H1 (cell line): ENCODE measurements around the gene TRIM46.

Source experiments
- ATF3 ChIP-seq: IDR thresholded peaks from 2 replicates; pipeline ENCODE4 v1.6.1; 2011; ENCODE audit warnings: low read depth, mild to moderate bottlenecking, low read length; ENCODE audit not compliant: insufficient read depth
- CHD1 ChIP-seq: IDR thresholded peaks from 2 replicates; pipeline ENCODE4 v1.6.1; 2012; ENCODE audit warnings: low read depth, low read length, improper control_type of control experiment
- CHD2 ChIP-seq: IDR thresholded peaks from 2 replicates; pipeline ENCODE4 v1.6.1; 2012; ENCODE audit warnings: low read length, improper control_type of control experiment
- EZH2 ChIP-seq: fragments of 200-600 bp; sonication (generic); IDR thresholded peaks from 2 replicates; pipeline ENCODE4 v1.7.1; 2012; ENCODE audit warnings: low read depth, mild to moderate bottlenecking, moderate library complexity, low read length, inconsistent platforms; ENCODE audit not compliant: severe bottlenecking
- GABPA ChIP-seq: IDR thresholded peaks from 2 replicates; pipeline ENCODE4 v1.6.1; 2011; ENCODE audit warnings: mild to moderate bottlenecking, low read length, moderate library complexity, borderline replicate concordance; ENCODE audit not compliant: insufficient read depth
- HDAC6 ChIP-seq: IDR thresholded peaks from one replicate; pipeline ENCODE4 v1.7.1; 2012; ENCODE audit warnings: low read depth, mild to moderate bottlenecking, inconsistent platforms, low read length, moderate library complexity
- KDM5A ChIP-seq: fragments of 200-600 bp; IDR thresholded peaks from 2 replicates; pipeline ENCODE4 v1.7.1; 2012; ENCODE audit warnings: mild to moderate bottlenecking, low read length, inconsistent platforms, mixed read lengths
- POLR2A ChIP-seq, 2 experiments: IDR thresholded peaks; 1 replicate in 1 of 2; 2 replicates in 1 of 2; pipeline ENCODE4 v1.6.1; 2011; ENCODE audit warnings: low read depth in 2 of 2, low read length in 2 of 2, mild to moderate bottlenecking in 2 of 2; ENCODE audit errors: control extremely low read depth in 1 of 2
- RAD21 ChIP-seq, 2 experiments: IDR thresholded peaks in 1 of 2; conservative IDR thresholded peaks in 1 of 2; 2 replicates each; pipeline ENCODE4 v1.6.1; 2011; ENCODE audit warnings: low read depth in 2 of 2, low read length in 2 of 2, improper control_type of control experiment in 1 of 2, inconsistent platforms in 1 of 2, mild to moderate bottlenecking in 1 of 2, moderate library complexity in 1 of 2
- RXRA ChIP-seq: IDR thresholded peaks from 2 replicates; pipeline ENCODE4 v1.6.1; 2011; ENCODE audit warnings: low read depth, mild to moderate bottlenecking, low read length, moderate library complexity; ENCODE audit not compliant: insufficient read depth
- SP1 ChIP-seq: IDR thresholded peaks from 2 replicates; pipeline ENCODE4 v1.6.1; 2011; ENCODE audit warnings: low read depth, low read length
- YY1 ChIP-seq: IDR thresholded peaks from 2 replicates; pipeline ENCODE4 v1.6.1; 2011; ENCODE audit warnings: low read depth, mild to moderate bottlenecking, low read length
- ZNF274 ChIP-seq: IDR thresholded peaks from 2 replicates; pipeline ENCODE4 v1.7.0; 2012; ENCODE audit warnings: low read length, borderline replicate concordance; ENCODE audit errors: extremely low read depth
- TF ChIP-seq, protein P1 (sequence below), 3 experiments: IDR thresholded peaks; 1 replicate in 2 of 3; 2 replicates in 1 of 3; pipeline versions ENCODE4 v1.5.1 to v1.6.1; 2011; ENCODE audit warnings: low read length in 3 of 3, mild to moderate bottlenecking in 3 of 3, inconsistent platforms in 2 of 3, low read depth in 1 of 3, moderate library complexity in 1 of 3; ENCODE audit not compliant: insufficient read depth in 1 of 3; ENCODE audit errors: control extremely low read depth in 1 of 3

- TF ChIP-seq YY1 = peak; percentile 37; the same call in 1 of the 2 replicates
- TF ChIP-seq, protein P1, sequence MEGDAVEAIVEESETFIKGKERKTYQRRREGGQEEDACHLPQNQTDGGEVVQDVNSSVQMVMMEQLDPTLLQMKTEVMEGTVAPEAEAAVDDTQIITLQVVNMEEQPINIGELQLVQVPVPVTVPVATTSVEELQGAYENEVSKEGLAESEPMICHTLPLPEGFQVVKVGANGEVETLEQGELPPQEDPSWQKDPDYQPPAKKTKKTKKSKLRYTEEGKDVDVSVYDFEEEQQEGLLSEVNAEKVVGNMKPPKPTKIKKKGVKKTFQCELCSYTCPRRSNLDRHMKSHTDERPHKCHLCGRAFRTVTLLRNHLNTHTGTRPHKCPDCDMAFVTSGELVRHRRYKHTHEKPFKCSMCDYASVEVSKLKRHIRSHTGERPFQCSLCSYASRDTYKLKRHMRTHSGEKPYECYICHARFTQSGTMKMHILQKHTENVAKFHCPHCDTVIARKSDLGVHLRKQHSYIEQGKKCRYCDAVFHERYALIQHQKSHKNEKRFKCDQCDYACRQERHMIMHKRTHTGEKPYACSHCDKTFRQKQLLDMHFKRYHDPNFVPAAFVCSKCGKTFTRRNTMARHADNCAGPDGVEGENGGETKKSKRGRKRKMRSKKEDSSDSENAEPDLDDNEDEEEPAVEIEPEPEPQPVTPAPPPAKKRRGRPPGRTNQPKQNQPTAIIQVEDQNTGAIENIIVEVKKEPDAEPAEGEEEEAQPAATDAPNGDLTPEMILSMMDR (IDR thresholded peaks at IDR 0.05; ENCODE audit: control extremely low read depth in 1 of 3, insufficient read depth in 1 of 3, low read depth in 1 of 3, low read length in 3 of 3) = peak in 2 of 3 experiments; percentile 83 to 96; a peak in 3 of 4 replicates
- TF ChIP-seq KDM5A = no peak
- peak; percentile 55 to 61 for TF ChIP-seq RAD21 (IDR thresholded peaks at IDR 0.05 in 1 of 2, conservative IDR thresholded peaks at IDR 0.05 in 1 of 2; ENCODE audit: low read depth in 2 of 2, low read length in 2 of 2)
- no peak for TF ChIP-seq POLR2A (IDR thresholded peaks at IDR 0.05; ENCODE audit: control extremely low read depth in 1 of 2, low read depth in 2 of 2, low read length in 2 of 2)
- TF ChIP-seq RXRA = no peak
- no peak for TF ChIP-seq CHD1
- no peak for TF ChIP-seq CHD2
- no peak for TF ChIP-seq SP1
- no peak for TF ChIP-seq ZNF274
- no peak for TF ChIP-seq GABPA
- TF ChIP-seq EZH2 = no peak
- no peak for TF ChIP-seq ATF3
- TF ChIP-seq HDAC6 = no peak
Measured at GRCh38 chr1:155176544-155177071, 3.0 kb downstream of the TRIM46 start.
